Activated CD4-positive, alpha-beta T cell treated with anti-CD3 and anti-CD28 coated beads, Interleukin-2, amount 50 U/mL, for 4 hours (primary cell): ENCODE measurements around the gene SMURF1.
"Not testable (repeated sequence)": the region's sequence is repeated elsewhere in the genome, so short reads cannot be mapped to it uniquely, and the experiment has no call there.

Experiments
- DNase-seq, 2 experiments: peaks; one replicate each; pipeline ENCODE4 v3.0.0-alpha.2; 2020

SMURF1 gene

DNA sequence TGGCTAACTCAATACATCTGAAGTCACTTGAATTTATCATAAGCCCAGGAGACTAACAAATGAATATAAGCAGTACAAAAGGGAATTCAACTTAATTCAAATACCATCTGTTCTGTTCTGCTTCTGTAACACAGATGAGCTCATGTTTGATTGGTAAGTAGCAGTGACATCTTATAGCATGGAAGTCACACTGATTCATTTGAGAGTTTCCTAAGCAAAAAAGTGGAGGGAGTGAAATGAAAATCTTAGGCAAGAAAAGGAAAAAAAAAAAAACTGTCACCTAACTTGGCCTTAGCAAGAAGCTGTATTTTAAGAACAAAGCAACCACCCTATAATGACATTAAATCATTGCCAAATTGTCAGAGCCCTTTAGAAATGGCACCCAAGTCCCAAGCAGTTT is 49.5 kb downstream of the SMURF1 start:
- no peak for DNase-seq

DNA sequence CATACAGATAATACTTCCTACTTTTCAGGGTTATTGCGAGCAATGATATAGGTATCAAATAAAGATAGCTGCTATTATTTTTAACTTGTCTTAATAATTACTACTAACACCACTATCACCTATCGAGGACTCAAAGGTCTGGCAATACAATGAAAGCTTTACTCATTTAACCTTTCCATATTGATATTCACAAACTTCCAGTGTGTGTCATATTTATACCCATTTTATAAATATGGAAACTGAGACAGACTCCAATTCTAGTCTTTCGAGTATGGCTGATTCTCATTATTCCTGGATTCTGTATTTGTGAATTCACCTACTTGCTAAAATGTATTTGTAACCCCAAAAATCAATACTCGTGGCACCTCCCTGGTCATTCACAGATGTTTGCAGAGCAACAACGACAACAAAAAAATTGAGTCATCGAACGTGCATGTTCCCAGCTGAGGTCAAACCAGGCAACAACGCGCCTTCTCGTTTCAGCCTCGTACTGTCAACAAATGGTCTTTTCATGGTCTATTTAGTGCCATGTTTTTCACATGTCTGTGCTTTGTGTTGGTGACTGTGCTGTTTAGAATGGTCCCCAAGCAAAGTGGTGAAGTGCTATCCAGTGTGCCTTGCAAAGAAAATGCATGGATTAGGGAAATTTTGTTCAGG is 51.7 kb downstream of the SMURF1 start:
- no peak for DNase-seq

DNA sequence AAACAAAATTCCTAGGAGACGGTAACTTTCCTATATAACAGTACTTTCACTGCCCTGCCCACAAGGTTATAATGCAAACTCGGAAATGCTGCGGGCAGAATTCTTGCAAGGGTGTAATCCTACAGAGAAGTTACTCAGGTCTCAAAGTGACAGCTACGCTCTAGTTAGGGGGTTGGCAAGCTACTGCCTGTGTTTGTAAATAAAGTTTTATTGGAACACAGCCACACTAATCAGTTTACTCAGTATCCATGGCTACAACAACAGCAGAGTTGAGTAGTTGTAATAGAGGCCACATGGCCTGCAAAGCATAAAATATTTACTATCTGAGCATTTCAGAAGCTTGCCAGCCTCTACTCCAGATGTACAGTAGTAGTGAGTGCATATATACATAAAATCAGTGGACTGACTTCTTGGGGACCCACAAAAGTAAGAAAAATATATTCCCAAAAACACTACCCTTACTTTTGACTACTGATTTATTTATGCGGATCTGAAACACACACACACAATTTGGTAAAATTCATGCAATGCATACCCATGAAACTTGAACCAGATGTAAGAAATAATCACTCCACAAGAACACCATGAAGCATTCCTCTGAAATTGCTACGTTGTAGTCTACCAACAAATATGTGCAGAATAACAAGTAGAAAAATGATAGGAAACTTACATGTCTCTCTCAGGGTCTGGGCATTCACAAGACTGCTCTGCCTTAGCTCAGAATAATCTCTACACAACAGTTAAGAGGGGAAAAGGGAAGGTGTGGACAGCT is 53.0 kb downstream of the SMURF1 start:
- DNase-seq = no peak

DNA sequence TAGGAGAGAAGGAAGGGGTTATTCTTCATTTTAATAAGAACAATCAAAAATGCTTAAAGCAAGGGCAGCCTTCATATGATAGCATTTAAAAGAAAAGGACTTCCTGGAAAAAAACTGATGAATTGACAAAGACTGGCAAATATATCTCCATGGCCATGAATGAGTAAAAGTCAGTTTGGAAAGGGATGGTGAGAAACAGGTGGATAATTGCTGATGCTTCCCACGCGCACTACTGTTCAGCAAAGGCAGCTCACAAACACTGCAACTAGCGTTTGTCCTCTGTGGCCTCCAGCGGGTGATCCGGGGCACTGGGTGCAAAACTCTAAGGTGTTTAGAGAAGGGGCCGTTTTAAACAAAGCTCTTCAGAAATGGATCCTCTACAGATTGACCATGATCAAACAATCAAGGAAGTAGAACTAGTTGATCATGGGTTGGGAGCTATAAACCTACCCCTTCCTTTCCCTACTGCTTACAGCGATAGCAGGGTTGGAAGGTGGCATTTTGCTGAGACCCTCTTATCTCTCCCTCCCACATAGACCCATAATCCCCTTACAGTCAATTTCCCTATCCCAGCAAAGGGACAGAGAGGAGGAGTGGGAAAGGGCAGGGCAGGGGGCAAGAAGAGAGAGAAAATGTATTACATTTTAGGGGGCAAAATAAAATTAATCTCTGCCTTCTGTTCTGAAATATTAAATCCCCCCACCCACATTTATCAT is 53.8 kb downstream of the SMURF1 start:
- no peak for DNase-seq

DNA sequence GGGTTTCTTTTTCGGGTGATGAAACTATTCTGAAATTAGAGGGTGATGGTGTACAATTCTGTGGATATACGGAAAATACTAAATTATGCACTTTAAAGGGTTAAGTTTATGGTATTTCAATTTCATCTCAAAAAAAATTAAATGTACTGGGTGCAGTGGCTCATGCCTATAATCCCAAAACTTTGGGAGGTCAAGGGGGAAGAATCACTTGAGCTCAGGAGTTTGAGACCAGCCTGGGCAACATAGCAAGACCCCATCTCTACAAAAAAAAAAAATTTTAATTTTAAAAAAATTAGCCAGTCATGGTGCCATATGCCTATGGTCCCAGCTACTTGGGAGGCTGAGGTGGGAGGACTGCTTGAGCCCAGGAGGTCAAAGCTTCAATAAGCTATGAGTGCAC is 57.0 kb downstream of the SMURF1 start:
- no peak for DNase-seq

DNA sequence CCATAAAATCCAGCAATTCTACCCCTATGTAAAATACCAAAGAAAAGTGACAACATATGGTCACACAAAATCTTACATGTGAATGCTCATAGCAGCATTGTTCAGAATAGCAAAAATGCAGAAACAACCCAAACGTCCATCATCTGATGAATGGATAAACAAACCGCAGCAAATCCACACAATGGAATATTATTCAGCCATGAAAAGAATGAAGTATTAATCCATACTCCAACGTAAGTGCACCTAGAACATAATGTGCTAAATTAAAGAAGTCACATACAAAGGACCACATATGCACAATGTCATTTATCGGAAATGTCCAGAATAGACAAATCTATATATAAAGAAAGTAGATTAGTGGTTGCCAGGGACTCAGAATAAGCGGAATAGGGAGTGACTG is 57.4 kb downstream of the SMURF1 start:
- DNase-seq = no peak

DNA sequence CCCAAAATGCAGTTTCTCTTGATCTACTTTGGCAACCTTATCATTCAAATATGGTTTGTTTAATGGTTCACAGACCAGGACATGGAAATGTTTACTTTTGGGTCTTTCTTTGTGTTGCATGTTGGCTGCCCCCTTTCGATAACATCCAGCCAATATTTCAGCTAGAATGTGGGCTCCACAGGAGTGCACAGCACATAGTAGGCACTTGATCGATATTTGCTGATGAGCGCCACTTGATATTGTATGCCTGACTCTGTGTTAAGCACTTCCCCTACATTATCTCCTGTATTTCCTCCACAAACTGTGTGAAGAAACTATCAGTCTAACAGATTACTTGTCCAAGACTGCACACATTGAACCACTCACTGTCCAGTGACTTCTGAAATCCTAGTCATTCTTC is 60.2 kb downstream of the SMURF1 start:
- no peak for DNase-seq

DNA sequence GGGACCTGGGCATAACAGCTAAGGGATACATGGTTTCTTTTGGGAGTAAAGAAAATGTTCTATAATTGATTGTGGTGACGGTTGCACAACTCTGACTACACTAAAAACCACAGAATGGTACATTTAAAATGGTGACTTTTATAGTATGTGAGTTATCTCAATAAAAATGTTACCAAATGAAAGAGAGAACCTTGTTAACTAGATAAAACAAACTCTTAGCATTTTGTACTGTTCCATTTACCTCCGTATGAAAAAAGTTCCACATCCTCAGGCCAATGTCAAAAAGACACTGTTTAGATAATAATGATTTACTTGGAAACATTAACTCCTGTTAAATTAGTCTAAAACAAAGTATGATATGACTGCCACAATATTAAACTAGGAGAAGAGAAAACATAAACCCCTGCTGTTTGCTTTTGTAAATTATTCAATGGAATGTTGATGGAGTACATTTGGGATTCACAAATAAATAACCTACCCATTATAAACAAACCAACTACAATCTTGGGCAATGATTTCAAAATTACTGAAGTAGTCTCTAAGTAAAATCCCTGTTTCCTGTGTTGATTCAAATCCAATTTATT is 60.7 kb downstream of the SMURF1 start:
- DNase-seq = no peak

DNA sequence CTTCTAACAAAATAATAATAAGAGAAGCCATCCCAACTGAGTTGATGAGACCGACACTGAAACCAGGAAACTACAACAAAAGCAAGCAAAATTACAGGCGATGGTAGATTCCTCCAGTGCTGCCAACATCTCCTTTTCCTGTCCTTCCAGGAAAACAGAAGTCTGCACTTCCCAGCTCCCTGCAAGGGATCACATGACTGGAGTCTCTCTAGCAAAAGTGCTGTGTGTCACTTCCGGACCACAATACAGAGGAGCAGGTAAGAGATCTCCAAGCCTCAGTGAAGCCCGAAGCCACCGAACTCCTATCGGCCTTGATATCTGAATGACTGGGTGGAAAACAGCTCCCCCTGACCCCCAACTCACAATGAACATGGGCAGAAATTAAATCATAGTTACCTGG is 63.2 kb downstream of the SMURF1 start:
- DNase-seq = no peak

DNA sequence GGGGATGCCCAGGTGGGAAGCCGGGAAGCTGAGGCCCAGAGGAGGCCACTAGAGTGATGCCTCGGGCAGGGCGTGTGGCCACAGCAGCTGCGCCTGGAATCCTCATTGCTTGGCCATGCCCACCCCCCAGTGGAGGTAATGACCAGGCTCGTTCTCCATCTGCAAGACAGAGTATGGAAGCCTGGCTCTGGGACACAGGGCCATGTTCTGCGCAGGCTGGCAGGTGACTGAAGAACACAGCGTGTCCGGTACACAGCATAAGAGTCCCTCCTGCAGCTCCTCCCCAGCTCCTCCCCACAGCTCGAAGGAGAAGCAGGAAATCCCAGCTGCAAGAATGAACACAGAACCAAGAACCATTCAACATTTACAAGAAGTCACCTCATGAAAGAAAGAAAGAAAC is 64.8 kb downstream of the SMURF1 start:
- no peak for DNase-seq

DNA sequence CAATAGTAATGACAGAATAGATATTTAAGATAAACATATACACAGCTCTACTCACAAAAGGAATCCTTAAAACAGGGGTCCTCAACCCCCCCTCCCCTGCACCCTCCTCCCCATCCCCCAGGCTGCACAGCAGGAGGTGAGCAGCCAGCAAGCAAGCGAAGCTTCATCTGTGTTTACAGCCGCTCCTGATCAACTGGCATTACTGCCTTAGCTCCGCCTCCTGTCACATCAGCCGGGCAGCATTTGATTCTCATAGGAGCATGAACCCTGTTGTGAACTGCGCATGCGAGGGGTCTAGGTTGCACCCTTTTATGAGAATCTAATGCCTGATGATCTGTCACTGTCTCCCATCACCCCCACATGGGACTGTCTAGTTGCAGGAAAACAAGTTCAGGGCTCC is 65.5 kb downstream of the SMURF1 start:
- DNase-seq = no peak

DNA sequence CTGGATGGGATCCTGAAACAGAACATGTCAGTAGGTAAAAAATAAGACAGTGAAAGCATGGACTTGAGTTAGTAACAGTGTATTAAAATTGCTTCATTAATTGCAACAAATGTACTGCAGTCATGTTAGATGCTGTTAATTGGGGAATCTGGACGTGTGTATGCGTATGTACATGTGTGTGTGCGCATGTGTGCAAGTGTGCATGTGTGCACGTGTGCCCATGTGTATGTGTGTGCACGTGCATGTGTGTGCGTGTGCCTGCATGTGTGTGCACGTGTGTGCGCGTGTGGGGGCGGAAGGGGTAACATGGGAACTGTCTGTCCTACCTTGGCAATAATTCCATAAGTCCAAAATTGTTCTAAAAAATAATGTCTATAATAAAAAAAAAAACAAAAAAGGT is 67.3 kb downstream of the SMURF1 start:
- DNase-seq = no peak

DNA sequence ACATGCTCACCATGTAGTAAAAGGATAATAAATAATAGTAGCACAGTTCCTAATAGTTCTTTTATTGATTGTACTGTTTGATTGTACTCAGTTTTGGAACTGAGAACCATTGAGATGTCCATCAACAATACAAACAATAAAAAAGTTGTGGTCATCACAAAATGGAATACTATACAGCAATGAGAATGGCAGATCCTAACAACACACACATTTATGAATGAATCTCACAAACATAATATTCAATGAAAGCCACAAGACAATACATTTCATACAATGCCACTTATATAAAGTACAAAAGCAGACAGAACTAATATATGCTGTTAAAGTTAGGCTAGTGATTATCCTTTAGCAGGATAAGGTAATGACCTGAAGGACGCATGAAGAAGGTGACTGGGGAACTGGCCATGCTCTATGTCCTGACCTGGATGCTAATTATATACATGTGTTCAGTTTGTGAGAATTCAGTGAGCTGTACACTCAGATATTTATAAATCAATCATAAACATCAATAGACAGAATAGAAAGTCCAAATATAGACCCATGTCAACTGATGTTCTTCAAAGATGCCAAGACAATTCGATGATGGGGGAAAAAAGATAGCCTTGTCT is 70.0 kb downstream of the SMURF1 start:
- no peak for DNase-seq

DNA sequence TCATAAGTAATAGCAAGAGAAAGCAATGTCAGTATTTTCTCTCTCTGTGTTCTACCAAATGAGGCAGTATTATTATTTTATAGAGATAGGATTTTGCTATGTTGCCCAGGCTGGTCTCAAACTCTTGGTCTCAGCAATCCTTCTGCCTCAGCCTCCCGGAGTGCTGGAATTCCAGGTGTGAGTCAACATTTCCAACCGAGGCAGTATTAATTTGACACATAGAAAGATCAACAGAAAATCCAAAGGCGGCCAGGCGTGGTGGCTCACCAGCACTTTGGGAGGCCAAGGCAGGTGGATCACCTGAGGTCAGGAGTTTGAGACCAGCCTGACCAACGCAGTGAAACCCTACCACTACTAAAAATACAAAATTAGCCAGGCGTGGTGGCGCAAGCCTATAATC is 71.8 kb downstream of the SMURF1 start:
- DNase-seq = no peak

DNA sequence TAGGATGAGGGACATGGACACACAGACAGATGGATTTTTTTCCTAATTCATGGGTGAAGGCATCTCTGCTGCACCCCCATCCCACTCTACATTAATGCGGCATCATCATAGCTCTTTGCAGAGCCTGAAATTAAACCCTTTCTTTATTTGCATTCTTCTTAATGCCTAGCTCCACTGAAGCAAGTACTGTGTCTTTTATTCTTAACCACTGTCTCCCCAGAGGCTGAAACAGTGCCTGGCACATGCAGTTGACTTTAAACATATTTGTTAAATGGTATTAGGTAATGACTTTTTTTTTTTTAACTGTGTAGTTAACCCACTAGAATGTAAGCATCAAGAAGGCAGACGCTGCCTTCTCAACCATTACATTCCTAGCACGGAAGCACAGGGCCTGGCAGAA is 73.5 kb downstream of the SMURF1 start:
- DNase-seq = no peak

DNA sequence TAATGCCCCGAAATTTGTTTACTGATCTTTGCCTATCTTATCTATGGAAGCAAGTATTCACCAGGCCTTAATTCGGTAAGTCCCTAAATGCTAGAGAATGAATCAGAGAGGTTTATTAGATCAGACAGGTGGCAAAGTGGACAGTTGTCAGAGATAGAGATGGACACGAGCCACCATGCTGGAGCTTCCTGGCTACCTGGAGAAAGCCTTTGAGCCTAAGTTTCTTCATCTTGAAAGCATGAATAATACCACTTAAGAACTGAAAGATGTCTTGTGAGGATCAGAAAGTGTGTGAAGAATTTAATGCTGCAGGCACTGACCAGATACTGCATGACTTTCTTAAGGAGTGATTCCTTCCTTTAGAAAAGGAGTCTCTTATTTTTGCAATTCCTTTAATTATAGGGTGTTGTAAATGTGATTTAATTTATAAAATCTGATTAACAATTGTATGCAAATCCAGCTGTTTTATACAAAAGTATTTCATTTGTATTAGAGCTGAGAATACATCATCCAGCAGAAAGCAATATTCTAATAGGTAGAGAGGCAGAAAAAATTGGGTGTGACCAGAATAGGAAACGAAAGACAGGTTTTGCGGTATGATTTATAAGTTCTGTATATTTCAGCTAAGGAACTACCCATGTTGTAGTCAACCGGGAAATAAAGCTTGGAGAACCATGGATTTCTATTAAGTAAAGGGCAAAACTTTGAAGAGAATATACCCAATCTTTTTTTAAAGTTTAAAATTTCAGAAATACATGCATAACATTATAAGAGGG is 82.7 kb downstream of the SMURF1 start:
- DNase-seq = no peak

DNA sequence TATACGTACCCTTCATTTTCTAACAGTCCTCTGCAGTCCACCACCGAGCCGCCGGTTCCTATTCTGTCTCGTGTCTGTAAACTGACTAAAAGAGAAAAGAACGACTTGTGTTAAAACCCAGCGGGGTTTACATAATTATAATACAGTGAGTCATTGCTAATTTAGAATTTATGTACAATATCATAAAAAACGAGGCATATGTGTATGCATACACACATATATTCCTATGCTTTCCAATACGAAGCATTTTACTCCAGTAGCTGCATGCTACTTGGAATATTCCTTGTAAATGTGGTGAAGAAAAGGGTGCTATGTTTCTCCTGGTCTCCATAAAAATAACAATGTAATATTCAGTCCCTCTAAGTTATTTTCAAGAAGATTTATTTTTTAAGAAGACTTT is 89.1 kb downstream of the SMURF1 start:
- no peak for DNase-seq

DNA sequence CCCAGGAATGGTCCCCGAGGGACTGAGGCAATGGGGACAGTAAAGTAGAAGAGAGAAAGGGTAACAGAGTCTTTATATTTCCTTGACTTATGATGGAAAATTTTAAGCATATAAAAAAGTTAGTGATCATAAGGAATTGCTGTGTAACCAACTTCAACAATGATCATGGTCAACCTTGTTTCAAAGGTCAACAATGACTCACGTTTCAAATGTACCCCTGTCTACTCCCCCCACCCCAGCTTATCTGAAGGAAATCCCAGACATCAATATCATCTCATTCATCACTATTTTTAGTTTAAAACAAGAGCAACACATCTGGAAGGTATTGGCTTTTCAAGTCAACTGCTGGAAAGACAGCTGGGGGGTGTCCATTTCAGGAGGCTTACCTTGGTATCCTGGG is 92.9 kb downstream of the SMURF1 start:
- no peak for DNase-seq

DNA sequence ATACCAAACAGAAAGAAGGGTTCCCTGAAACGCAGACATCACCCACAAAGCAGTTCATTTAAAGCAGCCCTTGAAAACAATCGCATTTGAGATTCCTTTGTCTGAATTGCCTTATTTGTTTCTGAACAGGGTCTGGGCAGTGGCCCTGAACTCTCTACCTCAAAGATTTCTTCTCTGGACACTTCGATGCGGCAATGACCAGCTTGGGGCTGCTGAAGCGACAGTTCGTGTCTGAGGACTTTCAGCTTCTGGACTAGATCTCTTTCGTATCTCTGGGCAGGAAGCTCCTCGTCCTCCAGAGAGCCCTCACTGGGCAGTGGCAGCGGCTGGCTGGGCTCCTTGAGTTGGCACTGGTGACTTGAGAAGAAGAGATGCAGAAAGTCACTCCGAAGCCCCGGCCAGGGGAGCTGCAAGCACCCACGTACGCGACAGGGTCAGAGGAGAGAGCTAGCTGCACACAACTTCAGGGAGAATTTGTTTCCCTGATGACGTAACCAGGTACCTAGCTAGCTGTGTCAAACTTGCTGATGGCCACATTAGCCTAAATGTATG is 96.3 kb downstream of the SMURF1 start:
- DNase-seq = no peak

DNA sequence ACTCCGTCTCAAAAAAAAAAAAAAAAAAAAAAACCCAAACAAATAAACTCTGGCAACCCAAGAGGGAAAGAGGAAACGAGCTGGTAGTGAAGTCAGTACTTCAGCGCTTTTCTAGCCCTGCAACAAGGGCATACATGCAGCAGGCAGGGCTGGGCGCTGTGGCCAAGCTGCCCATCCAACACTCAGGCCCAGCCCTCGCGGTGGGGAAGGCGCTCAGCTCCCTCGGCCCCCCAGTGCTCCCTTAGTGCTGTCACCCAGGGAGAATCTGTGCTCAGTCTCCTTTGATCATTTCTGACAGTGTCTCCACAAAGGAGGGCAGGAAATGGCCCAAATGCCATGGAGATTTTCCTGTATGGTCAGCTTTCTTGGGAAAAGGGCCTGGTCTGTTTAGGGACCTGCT is 97.2 kb downstream of the SMURF1 start:
- DNase-seq = no peak

DNA sequence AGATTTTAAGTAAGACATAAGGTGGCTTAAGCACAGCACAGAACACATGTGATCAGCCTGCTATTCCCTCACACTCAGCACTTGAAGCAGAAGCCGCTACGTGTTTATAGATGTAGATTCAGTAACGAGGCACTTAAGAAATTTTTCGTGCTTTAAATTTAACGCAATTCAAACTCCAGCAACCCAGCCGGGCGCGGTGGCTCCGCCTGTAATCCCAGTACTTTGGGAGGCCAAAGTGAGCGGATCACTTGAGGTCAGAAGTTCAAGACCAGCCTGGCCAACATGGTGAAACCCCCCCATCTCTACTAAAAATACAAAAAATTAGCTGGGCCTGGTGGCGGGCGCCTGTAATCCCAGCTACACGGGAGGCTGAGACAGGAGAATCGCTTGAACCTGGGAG is 97.6 kb downstream of the SMURF1 start:
- not testable (repeated sequence) for DNase-seq

DNA sequence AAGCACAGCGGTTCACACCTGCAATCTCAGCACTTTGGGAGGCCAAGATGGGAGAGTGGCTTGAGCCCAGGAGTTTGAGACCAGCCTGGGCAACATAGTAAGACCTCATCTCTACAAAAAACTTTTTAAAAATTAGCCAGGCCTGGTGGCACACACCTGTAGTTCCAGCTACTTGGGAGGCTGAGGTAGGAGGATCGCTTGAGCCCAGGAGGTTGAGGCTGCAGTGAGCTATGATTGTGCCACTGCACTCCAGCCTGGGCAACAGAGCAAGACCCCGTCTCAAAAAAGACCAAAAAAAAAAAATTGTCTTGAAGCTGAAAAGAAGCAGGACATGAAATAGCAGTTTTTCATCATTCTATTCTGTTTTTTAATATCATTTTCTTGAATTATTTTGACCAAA is 99.0 kb downstream of the SMURF1 start:
- not testable (repeated sequence) for DNase-seq
